Breast epithelium (tissue), 3 donors: ENCODE results near the gene HOXD4.

Source experiments
- CTCF ChIP-seq, 3 donors: fragments of 450-650 bp; IDR thresholded peaks; one replicate each; pipeline ENCODE4 v1.5.1; 2016 to 2017; ENCODE audit warnings: antibody characterized with exemption in 3 of 3, mild to moderate bottlenecking in 3 of 3, moderate library complexity in 3 of 3
- POLR2A ChIP-seq: fragments of 450-650 bp; IDR thresholded peaks from one replicate; pipeline ENCODE4 v1.6.1; 2016; ENCODE audit warnings: antibody characterized with exemption, mild to moderate bottlenecking, moderate library complexity
- POLR2AphosphoS5 ChIP-seq, 3 donors: sonication (generic); formaldehyde crosslinking; IDR thresholded peaks; one replicate each; pipeline ENCODE4 v1.6.1; 2017; ENCODE audit warnings: antibody characterized with exemption in 3 of 3

DNA sequence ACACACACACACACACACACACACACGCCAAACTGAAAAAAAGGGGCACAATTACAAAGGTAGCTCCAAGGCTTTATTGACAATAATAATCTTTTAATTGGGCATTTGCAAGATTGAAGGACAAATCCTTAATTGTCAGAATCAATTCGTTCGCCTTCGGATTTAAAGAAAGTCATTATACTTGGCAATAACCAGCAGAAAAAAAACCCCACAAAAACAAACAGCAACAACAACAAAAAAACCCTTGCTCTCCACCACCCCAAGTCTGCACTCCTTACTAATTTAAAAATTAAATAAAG, 23.6 kb upstream of the HOXD4 start:
- TF ChIP-seq POLR2AphosphoS5 (IDR thresholded peaks at IDR 0.05) (no peak), CTCF (IDR thresholded peaks at IDR 0.05) (no peak), POLR2A (no peak)
